HepG2 (cell line): ENCODE results near the gene LSS. TPM values are rescaled to one million over a fixed set of nuclear protein-coding genes. Genes with fewer than 3 reads are reported as not detected.

Experiments
- ATAC-seq: fragments of 200-7000 bp; cut with Tn5 transposase; 3 replicates; pipeline ENCODE4 v1.9.1; 2020; ENCODE audit warnings: mild to moderate bottlenecking, moderate library complexity
- BruUV-seq: library from RNA; stranded (reverse); fragments of 400-500 nt; replicated peaks from 2 replicates; lab custom pipeline; 2021; lab: Mats Ljungman, UMichigan
- CTCF ChIA-PET: fragments of 300-600 bp; formaldehyde crosslinking; extraction: SDS; loops from one replicate; lab custom pipeline; 2021; ENCODE audit warnings: low total read pairs, inconsistent platforms, low intra/inter-chr PET ratio; lab: Yijun Ruan, JAX
- POLR2A ChIA-PET: fragments of 350-600 bp; sonication (Branson Sonifier 250); formaldehyde crosslinking; loops from one replicate; lab custom pipeline; 2020; ENCODE audit warnings: antibody characterized with exemption, inconsistent platforms; lab: Yijun Ruan, JAX
- DNase-seq: peaks from one replicate; pipeline ENCODE4 v3.0.0-alpha.2; 2015; ENCODE audit warnings: low spot score
- FAIRE-seq: peaks from 3 replicates; lab custom pipeline; 2011; peaks lifted over from hg19 to GRCh38; lab: Jason Lieb, UNC
- H2AFZ ChIP-seq: one replicate; pipeline ENCODE4 v1.6.1; 2011; ENCODE audit warnings: low read length, inconsistent platforms
- H3K27ac ChIP-seq: fragments of 300-600 bp; 3 replicates; pipeline ENCODE4 v1.8.0; 2011; ENCODE audit warnings: mixed run types, mild to moderate bottlenecking, mixed read lengths, low read length, inconsistent platforms; ENCODE audit not compliant: insufficient read depth; ENCODE audit errors: extremely low read length
- H3K27me3 ChIP-seq, 2 experiments: fragments of 200-600 bp in 1 of 2; 2 replicates in 1 of 2; 3 replicates in 1 of 2; pipeline versions ENCODE4 v1.6.0 to v1.8.0; 2011; ENCODE audit warnings: low read length in 2 of 2, mild to moderate bottlenecking in 2 of 2, moderate library complexity in 2 of 2, inconsistent platforms in 1 of 2; ENCODE audit not compliant: insufficient read depth in 2 of 2, control insufficient read depth in 1 of 2
- H3K36me3 ChIP-seq, 2 experiments: fragments of 200-600 bp in 1 of 2; replicated peaks in 1 of 2; 2 replicates in 1 of 2; 3 replicates in 1 of 2; pipeline versions ENCODE4 v1.5.1 to v1.8.0; 2011; ENCODE audit warnings: low read length in 2 of 2, inconsistent platforms in 1 of 2; ENCODE audit not compliant: insufficient read depth in 2 of 2, control insufficient read depth in 1 of 2
- H3K4me1 ChIP-seq: 2 replicates; pipeline ENCODE4 v1.5.1; 2012; ENCODE audit warnings: low read length, inconsistent platforms; ENCODE audit not compliant: insufficient read depth
- H3K4me2 ChIP-seq: 2 replicates; pipeline ENCODE4 v1.6.0; 2011; ENCODE audit warnings: low read depth, low read length, inconsistent platforms
- H3K4me3 ChIP-seq, 3 experiments: fragments of 200-600 bp in 1 of 3; sonication (generic), shearing (Covaris generic) in 1 of 3; replicated peaks in 1 of 3; 2 replicates each; pipeline ENCODE4 v1.5.1; 2011 to 2016; ENCODE audit warnings: low read length in 3 of 3, inconsistent platforms in 2 of 3, low read depth in 2 of 3, mild to moderate bottlenecking in 2 of 3, control low read depth in 1 of 3, mixed read lengths in 1 of 3; ENCODE audit not compliant: insufficient read depth in 1 of 3
- H3K79me2 ChIP-seq: one replicate; pipeline ENCODE4 v1.6.1; 2011; ENCODE audit warnings: low read length, inconsistent platforms; ENCODE audit not compliant: insufficient read depth
- H3K9ac ChIP-seq: 2 replicates; pipeline ENCODE4 v1.6.0; 2011; ENCODE audit warnings: mild to moderate bottlenecking, low read depth, low read length, inconsistent platforms; ENCODE audit not compliant: insufficient read depth
- H3K9me3 ChIP-seq: 2 replicates; pipeline ENCODE4 v1.5.1; 2012; ENCODE audit warnings: mild to moderate bottlenecking, low read length
- H4K20me1 ChIP-seq: 2 replicates; pipeline ENCODE4 v1.6.0; 2011; ENCODE audit warnings: inconsistent platforms, mild to moderate bottlenecking, low read length, moderate library complexity; ENCODE audit not compliant: insufficient read depth
- FIP1L1 ChIP-seq: fragments of 200-400 bp; formaldehyde crosslinking; IDR thresholded peaks from 2 replicates; pipeline ENCODE4 v1.6.1; 2018; ENCODE audit warnings: low read depth, mild to moderate bottlenecking, low read length, moderate library complexity, borderline replicate concordance; ENCODE audit not compliant: insufficient read depth
- FOXO4 ChIP-seq: sonication (generic); formaldehyde crosslinking; conservative IDR thresholded peaks from 2 replicates; pipeline ENCODE4 v1.8.1; 2023; ENCODE audit warnings: missing genetic modification reagents
- HNF4G ChIP-seq, 2 experiments: sonication (generic) in 1 of 2; formaldehyde crosslinking in 1 of 2; IDR thresholded peaks; 2 replicates each; pipeline versions ENCODE4 v1.4.0 to v1.6.1; 2011 to 2020; ENCODE audit warnings: borderline replicate concordance in 2 of 2, low read depth in 2 of 2, mild to moderate bottlenecking in 2 of 2, low read length in 1 of 2, missing genetic modification reagents in 1 of 2, moderate library complexity in 1 of 2
- MEIS1 ChIP-seq: sonication (generic); formaldehyde crosslinking; IDR thresholded peaks from 2 replicates; pipeline ENCODE4 v1.9.0; 2021; ENCODE audit warnings: mild to moderate bottlenecking, missing genetic modification reagents, moderate library complexity, borderline replicate concordance
- MXD4 ChIP-seq: IDR thresholded peaks from 2 replicates; pipeline ENCODE4 v1.6.1; 2016; ENCODE audit warnings: mild to moderate bottlenecking, missing biosample characterization, missing genetic modification reagents
- NFYC ChIP-seq: IDR thresholded peaks from 2 replicates; pipeline ENCODE4 v1.6.1; 2016; ENCODE audit warnings: missing genetic modification reagents, missing compliant biosample characterization
- RELA ChIP-seq: sonication (generic); formaldehyde crosslinking; IDR thresholded peaks from 2 replicates; pipeline ENCODE4 v1.4.0; 2020; ENCODE audit warnings: missing genetic modification reagents
- REXO4 ChIP-seq: sonication (generic); formaldehyde crosslinking; IDR thresholded peaks from 2 replicates; pipeline ENCODE4 v1.8.0; 2022; ENCODE audit warnings: missing genetic modification reagents, mild to moderate bottlenecking, borderline replicate concordance
- SCMH1 ChIP-seq: sonication (generic); formaldehyde crosslinking; IDR thresholded peaks from 2 replicates; pipeline ENCODE4 v1.9.0; 2021; ENCODE audit warnings: missing genetic modification reagents, mild to moderate bottlenecking, borderline replicate concordance
- SP140L ChIP-seq: sonication (generic); formaldehyde crosslinking; IDR thresholded peaks from 2 replicates; pipeline ENCODE4 v1.4.0; 2020; ENCODE audit warnings: missing genetic modification reagents, borderline replicate concordance
- THAP11 ChIP-seq: IDR thresholded peaks from 2 replicates; pipeline ENCODE4 v1.6.1; 2016; ENCODE audit warnings: missing biosample characterization, missing genetic modification reagents
- YEATS2 ChIP-seq: sonication (generic); formaldehyde crosslinking; IDR thresholded peaks from 2 replicates; pipeline ENCODE4 v1.4.0; 2020; ENCODE audit warnings: missing genetic modification reagents, borderline replicate concordance
- ZNF652 ChIP-seq: IDR thresholded peaks from 2 replicates; pipeline ENCODE4 v1.6.1; 2016; ENCODE audit warnings: low read depth, borderline replicate concordance
- ZNF724P ChIP-seq: sonication (generic); formaldehyde crosslinking; IDR thresholded peaks from 2 replicates; pipeline ENCODE4 v1.8.0; 2022; ENCODE audit warnings: missing genetic modification reagents, borderline replicate concordance
- WGBS: methylation state at CpG from one replicate; pipeline ENCODE4 v1.1.6; 2017; ENCODE audit warnings: low lambda C conversion rate; 5-methylcytosine and 5-hydroxymethylcytosine counted together
- in situ Hi-C: cut with HindIII; loops from 2 replicates; pipeline ENCODE4 v1.10.0; 2017; ENCODE audit warnings: low pct_unique_long_range_greater_than_20kb; ENCODE audit not compliant: extremely low pct_ligation_motif_present
- intact Hi-C: fragments of 100-400 bp; cut with micrococcal nuclease; formaldehyde crosslinking; loops from one replicate; pipeline ENCODE4 v1.10.0; 2022; ENCODE audit not compliant: unreplicated experiment
- polyA plus RNA-seq, 8 experiments: library from polyadenylated mRNA; depleted of rRNA in 3 of 8; stranded (reverse) in 7 of 8; unstranded in 1 of 8; fragments of >200 nt; fragmentation: Illumina TruSeq in 4 of 8; extraction: Trizol in 4 of 8; gene quantifications; 2 replicates each; pipeline versions ENCODE4 v1.2.1 to v1.2.3, GENCODE V29; 2011 to 2016; ENCODE audit warnings: low read depth in 4 of 8, missing spikeins in 1 of 8, mixed read lengths in 1 of 8; ENCODE audit not compliant: insufficient read depth in 1 of 8
- total RNA-seq, 5 experiments: library from RNA; depleted of rRNA; stranded (reverse); fragments of >200 nt; fragmentation: Illumina TruSeq; extraction: Trizol; gene quantifications; 2 replicates each; pipeline ENCODE4 v1.2.3, GENCODE V29; 2016; ENCODE audit warnings: low read depth in 1 of 5

LSS gene
- total and polyA plus RNA-seq, 2 of the 13 experiments (the other 11 are each of a cell fraction or from before 2014, with no cell fraction given): 72.6 to 113 TPM

DNA sequence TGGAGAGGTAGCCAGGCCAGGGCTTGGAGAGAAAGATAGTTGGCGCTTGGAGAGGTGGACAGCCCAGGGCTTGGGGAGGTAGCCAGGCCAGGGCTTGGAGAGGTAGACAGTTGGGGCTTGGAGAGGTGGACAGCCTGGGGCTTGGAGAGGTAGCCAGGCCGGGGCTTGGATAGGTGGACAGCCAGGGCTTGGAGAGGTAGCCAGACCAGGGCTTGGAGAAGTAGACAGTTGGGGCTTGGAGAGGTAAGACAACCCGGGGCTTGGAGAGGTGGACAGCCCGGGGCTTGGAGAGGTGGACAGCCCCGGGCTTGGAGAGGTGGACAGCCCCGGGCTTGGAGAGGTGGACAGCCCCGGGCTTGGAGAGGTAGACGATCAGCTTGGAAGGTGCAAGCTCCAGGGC lies 7.7 kb downstream of the LSS start:
- peaks cover 57% of the 10 kb centered on the region for H3K79me2 ChIP-seq
- no TSS peak for BruUV-seq

More for the DNA sequence above, 7.7 kb downstream of the LSS start:
- POLR2A ChIA-PET: no interaction called here
- H3K4me3 ChIP-seq: no peak overlapping the region
- intact Hi-C loops (loop anchor here (10.0 kb wide), 1 partner anchor 64 kb away; the partner anchor contains the start of genes MCM3AP and YBEY), in situ Hi-C loops (no loop called here)
- peaks cover 10 to 59% of the 10 kb centered on the region in 2 experiments for H3K36me3 ChIP-seq
- no peak for FAIRE-seq
- no peak overlapping the region for H2AFZ ChIP-seq
- H3K9me3 ChIP-seq: no peaks in the 10 kb centered on the region
- H3K27me3 ChIP-seq: no peaks in the 10 kb centered on the region
- no peak overlapping the region for H3K9ac ChIP-seq
- H3K4me2 ChIP-seq: no peak overlapping the region
- DNase-seq: no peak
- H3K27ac ChIP-seq: no peak overlapping the region
- H4K20me1 ChIP-seq: peaks cover 19% of the 10 kb centered on the region
- no peak for ATAC-seq
- CTCF ChIA-PET: no interaction called here
- peaks cover 18% of the 10 kb centered on the region for H3K4me1 ChIP-seq
- 96% methylated on average over 8 of the region's 8 CpGs for WGBS
- TF ChIP-seq FOXO4 (CRISPR knock-in tag) (no peak), FIP1L1 (no peak), NFYC (CRISPR knock-in tag) (no peak), THAP11 (no peak), SP140L (CRISPR knock-in tag) (no peak), ZNF724P (CRISPR knock-in tag) (no peak), MXD4 (no peak), MEIS1 (CRISPR knock-in tag) (no peak), YEATS2 (CRISPR knock-in tag) (no peak), RELA (CRISPR knock-in tag) (no peak), REXO4 (CRISPR knock-in tag) (no peak), HNF4G (IDR thresholded peaks at IDR 0.05; ENCODE audit: borderline replicate concordance, low read depth, low read length) (no peak), HNF4G (CRISPR knock-in tag; IDR thresholded peaks at IDR 0.05; ENCODE audit: borderline replicate concordance, low read depth) (no peak), SCMH1 (CRISPR knock-in tag) (no peak), ZNF652 (CRISPR knock-in tag) (no peak)
